ENCODE results near the gene TBC1D13. TPM values are rescaled to one million over a fixed set of nuclear protein-coding genes. Genes with fewer than 3 reads are reported as not detected.

Gene TBC1D13
- total RNA-seq, 1 experiment from 2014 or later: 21.6 TPM

DNA sequence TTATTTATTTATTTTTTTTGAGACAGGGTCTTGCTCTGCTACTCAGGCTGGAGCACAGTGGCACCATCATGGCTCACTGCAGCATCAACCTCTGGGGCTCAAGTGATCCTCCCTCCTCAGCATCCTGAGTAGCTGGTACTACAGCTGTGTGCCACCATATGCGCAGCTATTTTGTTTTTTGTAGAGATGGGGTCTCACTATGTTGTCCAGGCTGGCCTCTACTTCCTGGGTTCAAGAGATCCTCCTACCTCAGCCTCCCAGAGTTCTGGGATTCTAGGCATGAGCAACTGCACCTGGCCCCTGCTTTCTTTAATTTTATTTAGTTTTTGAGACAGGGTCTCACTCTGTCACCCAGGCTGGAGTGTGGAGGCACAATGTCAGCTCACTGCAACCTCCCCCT is 43.6 kb upstream of the TBC1D13 start:
- H3K36me3 Mint-ChIP-seq: no peaks in the 10 kb centered on the region; the same call in 1 of the 2 replicates

DNA sequence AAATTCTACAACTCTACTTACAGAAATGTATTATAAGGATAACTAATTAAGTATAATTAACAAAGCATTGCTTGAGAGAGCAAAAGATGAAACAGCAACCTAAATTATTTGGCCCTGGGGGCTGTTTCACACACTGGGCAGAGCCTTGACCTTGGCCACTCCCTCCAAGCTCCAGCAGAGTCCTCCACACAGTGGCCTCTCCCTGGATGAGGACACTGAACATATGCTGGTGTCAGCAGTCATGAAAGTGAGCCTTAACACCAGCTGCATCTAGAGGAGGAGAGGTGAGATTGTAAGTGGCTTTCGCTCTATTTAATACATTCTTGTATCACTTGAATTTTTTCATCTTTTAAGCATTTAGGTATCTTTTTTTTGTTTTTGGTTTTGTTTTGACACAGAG is 39.8 kb upstream of the TBC1D13 start:
- POLR2A ChIA-PET: interaction anchor here (0.6 kb wide), 2 partner anchors 12 to 397 kb away, joined by 3 to 4 read pairs; no protein-coding TSS in a partner anchor
- CTCF ChIA-PET: interaction anchor here (1.1 to 3.8 kb wide), 3 partner anchors 14 to 97 kb away, joined by 3 to 17 read pairs (median 8); no protein-coding TSS in a partner anchor
- Mint-ChIP-seq H3K4me1 (no peaks in the 10 kb centered on the region), H3K9me3 (no peaks in the 10 kb centered on the region), H3K27me3 (ENCODE audit: low read depth) (no peaks in the 10 kb centered on the region), H3K36me3 (no peaks in the 10 kb centered on the region), H3K27ac (no peak overlapping the region; the same call in 1 of the 2 replicates), H3K4me3 (no peak overlapping the region)
- TF ChIP-seq FOXJ3 (CRISPR knock-in tag; IDR thresholded peaks at IDR 0.05; ENCODE audit: borderline replicate concordance) (no peak), ZNF416 (CRISPR knock-in tag; IDR thresholded peaks at IDR 0.05) (no peak)
- TF ChIP-seq, protein P1, sequence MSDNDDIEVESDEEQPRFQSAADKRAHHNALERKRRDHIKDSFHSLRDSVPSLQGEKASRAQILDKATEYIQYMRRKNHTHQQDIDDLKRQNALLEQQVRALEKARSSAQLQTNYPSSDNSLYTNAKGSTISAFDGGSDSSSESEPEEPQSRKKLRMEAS (CRISPR knock-in tag; IDR thresholded peaks at IDR 0.05): no peak
- TF ChIP-seq, protein P2, sequence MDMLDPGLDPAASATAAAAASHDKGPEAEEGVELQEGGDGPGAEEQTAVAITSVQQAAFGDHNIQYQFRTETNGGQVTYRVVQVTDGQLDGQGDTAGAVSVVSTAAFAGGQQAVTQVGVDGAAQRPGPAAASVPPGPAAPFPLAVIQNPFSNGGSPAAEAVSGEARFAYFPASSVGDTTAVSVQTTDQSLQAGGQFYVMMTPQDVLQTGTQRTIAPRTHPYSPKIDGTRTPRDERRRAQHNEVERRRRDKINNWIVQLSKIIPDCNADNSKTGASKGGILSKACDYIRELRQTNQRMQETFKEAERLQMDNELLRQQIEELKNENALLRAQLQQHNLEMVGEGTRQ (CRISPR knock-in tag; IDR thresholded peaks at IDR 0.05): no peak
- ATAC-seq (no peak), DNase-seq (ENCODE audit: low spot score) (no peak)

More for the DNA sequence above, 43.6 kb upstream of the TBC1D13 start:
- ChIA-PET CTCF (interaction anchor here (0.7 to 3.8 kb wide), 3 partner anchors 10 to 304 kb away, joined by 4 to 17 read pairs (median 5); partner anchors contain the start of gene ZDHHC12), POLR2A (no interaction called here)
- H3K4me1 Mint-ChIP-seq: no peaks in the 10 kb centered on the region
- no peak overlapping the region for H3K4me3 Mint-ChIP-seq
- no peak overlapping the region for H3K27ac Mint-ChIP-seq
- H3K27me3 Mint-ChIP-seq (ENCODE audit: low read depth): no peaks in the 10 kb centered on the region
- DNase-seq (ENCODE audit: low spot score) (no peak), ATAC-seq (no peak)
- no peaks in the 10 kb centered on the region for H3K9me3 Mint-ChIP-seq
- TF ChIP-seq GTF2I (CRISPR knock-in tag; conservative IDR thresholded peaks at IDR 0.05) (0 out of 2 replicates have a peak, but pooled peaks have one; percentile 26), ZNF121 (CRISPR knock-in tag; IDR thresholded peaks at IDR 0.05) (0 out of 2 replicates have a peak, but pooled peaks have one; percentile 37), ZNF263 (CRISPR knock-in tag; IDR thresholded peaks at IDR 0.05; ENCODE audit: low read depth) (no peak), ZNF396 (CRISPR knock-in tag; IDR thresholded peaks at IDR 0.05; ENCODE audit: borderline replicate concordance) (no peak), KAT7 (CRISPR knock-in tag; IDR thresholded peaks at IDR 0.05; ENCODE audit: borderline replicate concordance) (no peak)

DNA sequence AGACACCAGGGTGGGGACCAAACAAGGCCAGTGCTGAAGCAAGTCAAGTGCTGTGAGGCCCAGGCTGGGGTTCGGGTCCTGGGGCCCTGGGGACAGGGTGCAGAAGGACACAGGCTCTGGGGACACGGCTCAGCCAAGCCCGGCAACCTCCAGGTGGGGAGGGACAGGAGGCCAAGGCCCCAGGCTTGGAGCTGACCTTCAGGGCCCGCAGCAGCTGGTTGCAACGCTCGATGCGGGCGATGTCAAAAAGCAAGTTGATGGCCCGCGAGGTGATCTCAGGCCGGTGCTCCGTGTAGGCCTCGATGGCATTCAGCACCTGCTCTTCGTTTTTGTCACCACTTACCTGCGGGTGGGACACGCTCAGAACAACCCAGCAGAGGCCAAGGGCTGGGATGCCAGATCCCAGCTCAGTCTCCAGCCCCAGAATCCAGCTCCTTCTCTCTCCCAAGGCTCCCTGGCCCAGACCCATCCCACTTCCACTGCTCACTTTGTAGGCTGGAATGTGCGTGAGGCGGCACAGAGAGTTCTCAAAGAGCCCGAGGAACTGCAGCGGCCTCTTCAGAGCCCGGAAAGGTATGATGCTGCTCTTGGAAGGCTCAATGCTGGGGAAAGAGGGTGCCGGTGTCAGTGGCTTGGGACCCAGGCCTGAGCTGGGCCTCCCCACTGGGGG is 36.0 kb upstream of the TBC1D13 start:
- Mint-ChIP-seq H3K27ac (no peak overlapping the region), H3K9me3 (no peaks in the 10 kb centered on the region), H3K4me3 (no peak overlapping the region), H3K27me3 (ENCODE audit: low read depth) (no peaks in the 10 kb centered on the region), H3K36me3 (no peaks in the 10 kb centered on the region), H3K4me1 (no peaks in the 10 kb centered on the region)
- ChIA-PET CTCF (interaction anchor here (0.6 to 1.2 kb wide), 3 partner anchors 14 to 802 kb away, joined by 3 to 5 read pairs (median 4); no protein-coding TSS in a partner anchor), POLR2A (no interaction called here)
- no peak for DNase-seq (ENCODE audit: low spot score)
- no peak for ATAC-seq
- TF ChIP-seq, protein P2 (CRISPR knock-in tag; IDR thresholded peaks at IDR 0.05): no peak
- no peak for TF ChIP-seq TCF7 (CRISPR knock-in tag; IDR thresholded peaks at IDR 0.05; ENCODE audit: low read depth)
- no peak for TF ChIP-seq ZNF121 (CRISPR knock-in tag; IDR thresholded peaks at IDR 0.05)
- TF ChIP-seq HMGA2 (CRISPR knock-in tag; IDR thresholded peaks at IDR 0.05): no peak
- TF ChIP-seq, protein P3, sequence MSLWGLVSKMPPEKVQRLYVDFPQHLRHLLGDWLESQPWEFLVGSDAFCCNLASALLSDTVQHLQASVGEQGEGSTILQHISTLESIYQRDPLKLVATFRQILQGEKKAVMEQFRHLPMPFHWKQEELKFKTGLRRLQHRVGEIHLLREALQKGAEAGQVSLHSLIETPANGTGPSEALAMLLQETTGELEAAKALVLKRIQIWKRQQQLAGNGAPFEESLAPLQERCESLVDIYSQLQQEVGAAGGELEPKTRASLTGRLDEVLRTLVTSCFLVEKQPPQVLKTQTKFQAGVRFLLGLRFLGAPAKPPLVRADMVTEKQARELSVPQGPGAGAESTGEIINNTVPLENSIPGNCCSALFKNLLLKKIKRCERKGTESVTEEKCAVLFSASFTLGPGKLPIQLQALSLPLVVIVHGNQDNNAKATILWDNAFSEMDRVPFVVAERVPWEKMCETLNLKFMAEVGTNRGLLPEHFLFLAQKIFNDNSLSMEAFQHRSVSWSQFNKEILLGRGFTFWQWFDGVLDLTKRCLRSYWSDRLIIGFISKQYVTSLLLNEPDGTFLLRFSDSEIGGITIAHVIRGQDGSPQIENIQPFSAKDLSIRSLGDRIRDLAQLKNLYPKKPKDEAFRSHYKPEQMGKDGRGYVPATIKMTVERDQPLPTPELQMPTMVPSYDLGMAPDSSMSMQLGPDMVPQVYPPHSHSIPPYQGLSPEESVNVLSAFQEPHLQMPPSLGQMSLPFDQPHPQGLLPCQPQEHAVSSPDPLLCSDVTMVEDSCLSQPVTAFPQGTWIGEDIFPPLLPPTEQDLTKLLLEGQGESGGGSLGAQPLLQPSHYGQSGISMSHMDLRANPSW (CRISPR knock-in tag; conservative IDR thresholded peaks at IDR 0.05; ENCODE audit: low read depth): no peak
- no peak for TF ChIP-seq EMX1 (CRISPR knock-in tag; IDR thresholded peaks at IDR 0.05)
- no peak for TF ChIP-seq ATF1 (CRISPR knock-in tag; IDR thresholded peaks at IDR 0.05)
- no peak for TF ChIP-seq NFYB (CRISPR knock-in tag; conservative IDR thresholded peaks at IDR 0.05; ENCODE audit: low read depth)
- TF ChIP-seq, protein P4, sequence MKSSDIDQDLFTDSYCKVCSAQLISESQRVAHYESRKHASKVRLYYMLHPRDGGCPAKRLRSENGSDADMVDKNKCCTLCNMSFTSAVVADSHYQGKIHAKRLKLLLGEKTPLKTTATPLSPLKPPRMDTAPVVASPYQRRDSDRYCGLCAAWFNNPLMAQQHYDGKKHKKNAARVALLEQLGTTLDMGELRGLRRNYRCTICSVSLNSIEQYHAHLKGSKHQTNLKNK (CRISPR knock-in tag; IDR thresholded peaks at IDR 0.05): no peak
- TF ChIP-seq, protein P1 (CRISPR knock-in tag; IDR thresholded peaks at IDR 0.05): no peak
- TF ChIP-seq, protein P5, sequence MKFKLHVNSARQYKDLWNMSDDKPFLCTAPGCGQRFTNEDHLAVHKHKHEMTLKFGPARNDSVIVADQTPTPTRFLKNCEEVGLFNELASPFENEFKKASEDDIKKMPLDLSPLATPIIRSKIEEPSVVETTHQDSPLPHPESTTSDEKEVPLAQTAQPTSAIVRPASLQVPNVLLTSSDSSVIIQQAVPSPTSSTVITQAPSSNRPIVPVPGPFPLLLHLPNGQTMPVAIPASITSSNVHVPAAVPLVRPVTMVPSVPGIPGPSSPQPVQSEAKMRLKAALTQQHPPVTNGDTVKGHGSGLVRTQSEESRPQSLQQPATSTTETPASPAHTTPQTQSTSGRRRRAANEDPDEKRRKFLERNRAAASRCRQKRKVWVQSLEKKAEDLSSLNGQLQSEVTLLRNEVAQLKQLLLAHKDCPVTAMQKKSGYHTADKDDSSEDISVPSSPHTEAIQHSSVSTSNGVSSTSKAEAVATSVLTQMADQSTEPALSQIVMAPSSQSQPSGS (CRISPR knock-in tag; IDR thresholded peaks at IDR 0.05; ENCODE audit: borderline replicate concordance, low read depth): no peak
- TF ChIP-seq, protein P6, sequence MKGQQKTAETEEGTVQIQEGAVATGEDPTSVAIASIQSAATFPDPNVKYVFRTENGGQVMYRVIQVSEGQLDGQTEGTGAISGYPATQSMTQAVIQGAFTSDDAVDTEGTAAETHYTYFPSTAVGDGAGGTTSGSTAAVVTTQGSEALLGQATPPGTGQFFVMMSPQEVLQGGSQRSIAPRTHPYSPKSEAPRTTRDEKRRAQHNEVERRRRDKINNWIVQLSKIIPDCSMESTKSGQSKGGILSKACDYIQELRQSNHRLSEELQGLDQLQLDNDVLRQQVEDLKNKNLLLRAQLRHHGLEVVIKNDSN (CRISPR knock-in tag; IDR thresholded peaks at IDR 0.05): no peak
- TF ChIP-seq, protein P7, sequence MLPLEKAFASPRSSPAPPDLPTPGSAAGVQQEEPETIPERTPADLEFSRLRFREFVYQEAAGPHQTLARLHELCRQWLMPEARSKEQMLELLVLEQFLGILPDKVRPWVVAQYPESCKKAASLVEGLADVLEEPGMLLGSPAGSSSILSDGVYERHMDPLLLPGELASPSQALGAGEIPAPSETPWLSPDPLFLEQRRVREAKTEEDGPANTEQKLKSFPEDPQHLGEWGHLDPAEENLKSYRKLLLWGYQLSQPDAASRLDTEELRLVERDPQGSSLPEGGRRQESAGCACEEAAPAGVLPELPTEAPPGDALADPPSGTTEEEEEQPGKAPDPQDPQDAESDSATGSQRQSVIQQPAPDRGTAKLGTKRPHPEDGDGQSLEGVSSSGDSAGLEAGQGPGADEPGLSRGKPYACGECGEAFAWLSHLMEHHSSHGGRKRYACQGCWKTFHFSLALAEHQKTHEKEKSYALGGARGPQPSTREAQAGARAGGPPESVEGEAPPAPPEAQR (CRISPR knock-in tag; IDR thresholded peaks at IDR 0.05): no peak
- TF ChIP-seq SMAD3 (CRISPR knock-in tag; IDR thresholded peaks at IDR 0.05; ENCODE audit: borderline replicate concordance): no peak
- no peak for TF ChIP-seq ZBTB21 (CRISPR knock-in tag; IDR thresholded peaks at IDR 0.05; ENCODE audit: borderline replicate concordance)

Measured in WTC11 (cell line).